Measurements from ENCODE around the gene HDAC8. TPM values are rescaled to one million over a fixed set of nuclear protein-coding genes. Genes with fewer than 3 reads are reported as not detected.
"Not testable (repeated sequence)": the region's sequence is repeated elsewhere in the genome, so short reads cannot be mapped to it uniquely, and the experiment has no call there.

Gene HDAC8
- total RNA-seq, 4 donors from 2014 or later = 16.3 to 27.0 (median 20.2) TPM

- no peak for DNase-seq (ENCODE audit: low spot score in 2 of 2)
- H3K4me3 ChIP-seq = no peak overlapping the region
- H3K4me1 ChIP-seq = no peaks in the 10 kb centered on the region
- H3K27me3 ChIP-seq = no peaks in the 10 kb centered on the region
- TF ChIP-seq POLR2AphosphoS5 (IDR thresholded peaks at IDR 0.05) (no peak), CTCF (IDR thresholded peaks at IDR 0.05) (no peak), EP300 (IDR thresholded peaks at IDR 0.05) (no peak)
- H3K9me3 ChIP-seq = no peaks in the 10 kb centered on the region
- H3K27ac ChIP-seq = no peak overlapping the region
- H3K36me3 ChIP-seq = no peaks in the 10 kb centered on the region
Measured at GRCh38 chrX:72421797-72422196, 150.8 kb downstream of the HDAC8 start.

- H3K27me3 ChIP-seq = no peaks in the 10 kb centered on the region
- no peak overlapping the region for H3K4me3 ChIP-seq
- H3K36me3 ChIP-seq = no peaks in the 10 kb centered on the region
- no peak for DNase-seq (ENCODE audit: low spot score in 2 of 2)
- H3K27ac ChIP-seq = no peak overlapping the region
- 67% methylated on average over 1 of the region's 1 CpG for WGBS
- TF ChIP-seq CTCF (IDR thresholded peaks at IDR 0.05) (no peak), POLR2A (IDR thresholded peaks at IDR 0.05) (no peak), EP300 (IDR thresholded peaks at IDR 0.05) (no peak), POLR2AphosphoS5 (IDR thresholded peaks at IDR 0.05) (no peak)
- H3K4me1 ChIP-seq = no peaks in the 10 kb centered on the region
- H3K9me3 ChIP-seq = no peaks in the 10 kb centered on the region
Measured at GRCh38 chrX:72409993-72410392, 162.7 kb downstream of the HDAC8 start.

GRCh38 chrX:72408885-72409284 is 163.8 kb downstream of the HDAC8 start:
- TF ChIP-seq POLR2AphosphoS5 (IDR thresholded peaks at IDR 0.05) = no peak
- TF ChIP-seq EP300 (IDR thresholded peaks at IDR 0.05) = no peak
- no peak for TF ChIP-seq POLR2A (IDR thresholded peaks at IDR 0.05)
- no peak for TF ChIP-seq CTCF (IDR thresholded peaks at IDR 0.05)
- Histone ChIP-seq H3K27ac (no peak overlapping the region), H3K4me3 (no peak overlapping the region), H3K36me3 (no peaks in the 10 kb centered on the region), H3K4me1 (no peaks in the 10 kb centered on the region), H3K27me3 (no peaks in the 10 kb centered on the region), H3K9me3 (no peaks in the 10 kb centered on the region)
- WGBS = 65% methylated on average over 2 of the region's 2 CpGs
- DNase-seq (ENCODE audit: low spot score in 2 of 2) = no peak

- not testable (repeated sequence) for H3K27ac ChIP-seq; H3K4me3 ChIP-seq; H3K4me1 ChIP-seq; DNase-seq (ENCODE audit: low spot score in 2 of 2); H3K9me3 ChIP-seq; H3K36me3 ChIP-seq; H3K27me3 ChIP-seq
- 81% methylated on average over 2 of the region's 2 CpGs for WGBS
Measured at GRCh38 chrX:72405136-72405535, 167.5 kb downstream of the HDAC8 start.

GRCh38 chrX:72402614-72403013 is 170.0 kb downstream of the HDAC8 start:
- TF ChIP-seq CTCF (IDR thresholded peaks at IDR 0.05) (no peak), POLR2A (IDR thresholded peaks at IDR 0.05) (no peak), EP300 (IDR thresholded peaks at IDR 0.05) (no peak), POLR2AphosphoS5 (IDR thresholded peaks at IDR 0.05) (no peak)
- DNase-seq (ENCODE audit: low spot score in 2 of 2) = no peak
- H3K36me3 ChIP-seq = no peaks in the 10 kb centered on the region
- H3K4me1 ChIP-seq = no peaks in the 10 kb centered on the region
- no peaks in the 10 kb centered on the region for H3K27me3 ChIP-seq
- H3K9me3 ChIP-seq = no peaks in the 10 kb centered on the region
- no peak overlapping the region for H3K27ac ChIP-seq
- H3K4me3 ChIP-seq = no peak overlapping the region

- H3K27me3 ChIP-seq = no peaks in the 10 kb centered on the region
- TF ChIP-seq POLR2AphosphoS5 (IDR thresholded peaks at IDR 0.05) (no peak), EP300 (IDR thresholded peaks at IDR 0.05) (no peak)
Measured at GRCh38 chrX:72399816-72400215, 172.8 kb downstream of the HDAC8 start.

More at GRCh38 chrX:72399816-72400215, 172.8 kb downstream of the HDAC8 start:
- peaks cover 7% of the 10 kb centered on the region for H3K4me1 ChIP-seq
- no peak overlapping the region for H3K4me3 ChIP-seq
- no peaks in the 10 kb centered on the region for H3K9me3 ChIP-seq
- H3K36me3 ChIP-seq = no peaks in the 10 kb centered on the region
- DNase-seq (ENCODE audit: low spot score in 2 of 2) = no peak
- H3K27ac ChIP-seq = no peak overlapping the region

All from suprapubic skin (tissue), 4 donors.